Esophagus muscularis mucosa (tissue), 3 donors: ENCODE measurements around the gene HPD.
"Not testable (repeated sequence)": the region's sequence is repeated elsewhere in the genome, so short reads cannot be mapped to it uniquely, and the experiment has no call there.

ENCODE experiments used
- POLR2AphosphoS5 ChIP-seq, 2 donors: sonication (generic); formaldehyde crosslinking; IDR thresholded peaks; one replicate each; pipeline ENCODE4 v1.6.1; 2017; ENCODE audit warnings: antibody characterized with exemption in 2 of 2
- TF ChIP-seq, protein P1 (sequence below), 3 experiments: fragments of 200-600 bp in 2 of 3; fragments of 450-650 bp in 1 of 3; sonication (generic) in 2 of 3; IDR thresholded peaks; one replicate each; pipeline ENCODE4 v1.5.1; 2017 to 2019; ENCODE audit warnings: antibody characterized with exemption in 3 of 3, mild to moderate bottlenecking in 2 of 3, moderate library complexity in 1 of 3

DNA sequence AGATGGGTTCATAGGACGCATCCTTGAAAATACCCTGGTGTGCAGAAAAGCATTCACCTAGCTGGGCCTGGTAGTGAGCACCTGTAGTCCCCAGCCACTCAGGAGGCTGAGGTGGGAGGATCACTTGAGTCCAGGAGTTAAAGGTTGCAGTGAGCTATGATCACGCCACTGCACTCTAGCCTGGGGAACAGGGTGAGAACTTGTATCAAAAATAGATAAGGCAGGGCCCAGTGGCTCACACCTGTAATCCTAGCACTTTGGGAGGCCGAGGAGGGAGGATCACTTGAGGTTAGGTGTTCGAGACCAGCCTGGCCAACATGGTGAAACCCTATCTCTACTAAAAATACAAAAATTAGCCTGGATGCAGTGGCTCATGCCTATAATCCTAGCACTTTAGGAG is 2.0 kb upstream of the HPD start:
- not testable (repeated sequence) for TF ChIP-seq POLR2AphosphoS5 (IDR thresholded peaks at IDR 0.05)
- TF ChIP-seq, protein P1, sequence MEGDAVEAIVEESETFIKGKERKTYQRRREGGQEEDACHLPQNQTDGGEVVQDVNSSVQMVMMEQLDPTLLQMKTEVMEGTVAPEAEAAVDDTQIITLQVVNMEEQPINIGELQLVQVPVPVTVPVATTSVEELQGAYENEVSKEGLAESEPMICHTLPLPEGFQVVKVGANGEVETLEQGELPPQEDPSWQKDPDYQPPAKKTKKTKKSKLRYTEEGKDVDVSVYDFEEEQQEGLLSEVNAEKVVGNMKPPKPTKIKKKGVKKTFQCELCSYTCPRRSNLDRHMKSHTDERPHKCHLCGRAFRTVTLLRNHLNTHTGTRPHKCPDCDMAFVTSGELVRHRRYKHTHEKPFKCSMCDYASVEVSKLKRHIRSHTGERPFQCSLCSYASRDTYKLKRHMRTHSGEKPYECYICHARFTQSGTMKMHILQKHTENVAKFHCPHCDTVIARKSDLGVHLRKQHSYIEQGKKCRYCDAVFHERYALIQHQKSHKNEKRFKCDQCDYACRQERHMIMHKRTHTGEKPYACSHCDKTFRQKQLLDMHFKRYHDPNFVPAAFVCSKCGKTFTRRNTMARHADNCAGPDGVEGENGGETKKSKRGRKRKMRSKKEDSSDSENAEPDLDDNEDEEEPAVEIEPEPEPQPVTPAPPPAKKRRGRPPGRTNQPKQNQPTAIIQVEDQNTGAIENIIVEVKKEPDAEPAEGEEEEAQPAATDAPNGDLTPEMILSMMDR (IDR thresholded peaks at IDR 0.05) = not testable (repeated sequence)
